SK-N-SH (cell line): Measurements from ENCODE around the gene CATSPERB.

Experiments
- CHD2 ChIP-seq: fragments of 150-350 bp; IDR thresholded peaks from 2 replicates; pipeline ENCODE4 v1.6.1; 2018; ENCODE audit warnings: low read length; ENCODE audit not compliant: partially characterized antibody
- CTCF ChIP-seq: fragments of 200-600 bp; sonication (generic); IDR thresholded peaks from 2 replicates; pipeline ENCODE4 v1.6.1; 2017; ENCODE audit warnings: antibody characterized with exemption, mild to moderate bottlenecking, moderate library complexity
- ELF1 ChIP-seq: IDR thresholded peaks from 2 replicates; pipeline ENCODE4 v1.4.0; 2012
- EP300 ChIP-seq, 2 experiments: IDR thresholded peaks; 2 replicates each; pipeline versions ENCODE4 v1.4.0 to v1.6.1; 2012; ENCODE audit warnings: borderline replicate concordance in 1 of 2, low read depth in 1 of 2, low read length in 1 of 2
- EZH2phosphoT487 ChIP-seq: fragments of 200-600 bp; sonication (generic); IDR thresholded peaks from 2 replicates; pipeline ENCODE4 v1.6.1; 2017; ENCODE audit warnings: low read depth, mixed run types, mild to moderate bottlenecking, antibody characterized with exemption, moderate library complexity, borderline replicate concordance
- GABPA ChIP-seq: IDR thresholded peaks from 2 replicates; pipeline ENCODE4 v1.4.0; 2012; ENCODE audit warnings: low read depth, mild to moderate bottlenecking
- JUND ChIP-seq: IDR thresholded peaks from 2 replicates; pipeline ENCODE4 v1.4.0; 2012
- NRF1 ChIP-seq: IDR thresholded peaks from 2 replicates; pipeline ENCODE4 v1.6.1; 2012; ENCODE audit warnings: low read depth, mild to moderate bottlenecking, low read length
- RCOR1 ChIP-seq: fragments of 150-350 bp; IDR thresholded peaks from 2 replicates; pipeline ENCODE4 v1.6.1; 2017; ENCODE audit warnings: antibody characterized with exemption, low read length
- TAF1 ChIP-seq: IDR thresholded peaks from 2 replicates; pipeline ENCODE4 v1.6.1; 2012; ENCODE audit warnings: low read depth, mild to moderate bottlenecking, low read length, moderate library complexity, borderline replicate concordance
- TEAD4 ChIP-seq: IDR thresholded peaks from 2 replicates; pipeline ENCODE4 v1.4.0; 2012; ENCODE audit warnings: mild to moderate bottlenecking, borderline replicate concordance; ENCODE audit not compliant: insufficient read depth
- TF ChIP-seq, protein P1 (sequence below): IDR thresholded peaks from 2 replicates; pipeline ENCODE4 v1.4.0; 2012; ENCODE audit warnings: low read depth
- TF ChIP-seq, protein P2 (sequence below): IDR thresholded peaks from 2 replicates; pipeline ENCODE4 v1.6.1; 2012; ENCODE audit warnings: mild to moderate bottlenecking, low read depth, low read length, moderate library complexity

DNA sequence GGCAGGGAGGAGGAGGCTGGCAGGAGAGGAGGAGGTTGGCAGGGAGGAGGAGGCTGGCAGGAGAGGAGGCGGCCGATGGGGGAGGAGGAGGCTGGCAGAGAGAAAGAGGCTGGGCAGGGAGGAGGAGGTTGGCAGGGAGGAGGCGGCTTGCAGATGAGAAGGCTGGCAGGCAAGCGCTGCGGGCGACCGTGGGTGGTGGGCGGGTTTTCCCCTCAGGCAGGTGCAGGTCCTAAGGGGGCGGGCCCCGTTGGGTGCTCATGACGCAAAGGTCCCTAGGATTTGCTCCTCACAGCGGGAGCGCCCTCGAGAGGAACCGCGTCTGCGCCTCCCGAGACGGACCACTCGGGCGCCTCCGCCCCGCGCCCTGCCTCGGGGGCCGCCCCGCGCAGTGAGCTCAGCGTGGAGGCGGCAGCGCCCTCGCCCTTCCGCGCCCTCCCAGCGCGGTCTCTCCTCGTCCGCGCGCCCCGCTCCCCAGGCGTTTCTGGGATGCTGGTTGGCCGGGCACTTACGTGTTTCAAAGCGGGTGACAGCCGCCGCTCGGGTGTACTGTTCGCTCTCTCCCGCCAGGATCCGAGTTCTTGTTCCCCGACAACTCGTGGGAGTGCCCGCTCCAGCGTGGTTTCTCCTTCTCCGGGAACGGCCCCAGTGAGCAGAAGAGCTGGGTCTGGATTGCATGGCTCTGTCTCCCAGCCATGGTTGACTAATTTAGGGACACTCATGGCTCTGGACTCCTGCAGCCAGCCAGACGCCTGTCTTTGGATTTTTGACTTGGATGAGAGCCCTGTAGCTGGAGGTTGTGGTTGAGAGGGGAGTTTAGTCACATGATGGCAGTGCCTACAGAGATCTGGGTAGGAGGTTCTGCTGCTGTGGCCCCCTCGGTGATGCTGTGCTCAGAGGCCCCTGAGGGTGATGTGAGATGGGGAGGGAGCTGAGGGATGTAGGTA lies 157.7 kb downstream of the CATSPERB start:
- TF ChIP-seq EZH2phosphoT487 (no peak), CTCF (no peak), TAF1 (no peak), ELF1 (no peak), CHD2 (no peak), NRF1 (no peak), JUND (no peak), RCOR1 (no peak), EP300 (IDR thresholded peaks at IDR 0.05; ENCODE audit: borderline replicate concordance in 1 of 2, low read depth in 1 of 2, low read length in 1 of 2) (no peak), GABPA (no peak), TEAD4 (no peak)
- TF ChIP-seq, protein P1, sequence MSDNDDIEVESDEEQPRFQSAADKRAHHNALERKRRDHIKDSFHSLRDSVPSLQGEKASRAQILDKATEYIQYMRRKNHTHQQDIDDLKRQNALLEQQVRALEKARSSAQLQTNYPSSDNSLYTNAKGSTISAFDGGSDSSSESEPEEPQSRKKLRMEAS, result no peak
- TF ChIP-seq, protein P2, sequence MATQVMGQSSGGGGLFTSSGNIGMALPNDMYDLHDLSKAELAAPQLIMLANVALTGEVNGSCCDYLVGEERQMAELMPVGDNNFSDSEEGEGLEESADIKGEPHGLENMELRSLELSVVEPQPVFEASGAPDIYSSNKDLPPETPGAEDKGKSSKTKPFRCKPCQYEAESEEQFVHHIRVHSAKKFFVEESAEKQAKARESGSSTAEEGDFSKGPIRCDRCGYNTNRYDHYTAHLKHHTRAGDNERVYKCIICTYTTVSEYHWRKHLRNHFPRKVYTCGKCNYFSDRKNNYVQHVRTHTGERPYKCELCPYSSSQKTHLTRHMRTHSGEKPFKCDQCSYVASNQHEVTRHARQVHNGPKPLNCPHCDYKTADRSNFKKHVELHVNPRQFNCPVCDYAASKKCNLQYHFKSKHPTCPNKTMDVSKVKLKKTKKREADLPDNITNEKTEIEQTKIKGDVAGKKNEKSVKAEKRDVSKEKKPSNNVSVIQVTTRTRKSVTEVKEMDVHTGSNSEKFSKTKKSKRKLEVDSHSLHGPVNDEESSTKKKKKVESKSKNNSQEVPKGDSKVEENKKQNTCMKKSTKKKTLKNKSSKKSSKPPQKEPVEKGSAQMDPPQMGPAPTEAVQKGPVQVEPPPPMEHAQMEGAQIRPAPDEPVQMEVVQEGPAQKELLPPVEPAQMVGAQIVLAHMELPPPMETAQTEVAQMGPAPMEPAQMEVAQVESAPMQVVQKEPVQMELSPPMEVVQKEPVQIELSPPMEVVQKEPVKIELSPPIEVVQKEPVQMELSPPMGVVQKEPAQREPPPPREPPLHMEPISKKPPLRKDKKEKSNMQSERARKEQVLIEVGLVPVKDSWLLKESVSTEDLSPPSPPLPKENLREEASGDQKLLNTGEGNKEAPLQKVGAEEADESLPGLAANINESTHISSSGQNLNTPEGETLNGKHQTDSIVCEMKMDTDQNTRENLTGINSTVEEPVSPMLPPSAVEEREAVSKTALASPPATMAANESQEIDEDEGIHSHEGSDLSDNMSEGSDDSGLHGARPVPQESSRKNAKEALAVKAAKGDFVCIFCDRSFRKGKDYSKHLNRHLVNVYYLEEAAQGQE, result no peak
